BLaER1 treated with 17β-estradiol and CSF1 and Interleukin-3, amounts not matched to agents 10 nM and 100 nM (cell line): Measurements from ENCODE around the gene PRLH.
A peak's percentile ranks its signal among the peaks of the same experiment; 100 is the strongest.
"Not testable (repeated sequence)": the region's sequence is repeated elsewhere in the genome, so short reads cannot be mapped to it uniquely, and the experiment has no call there.

Experiments
- H3K27ac ChIP-seq, 11 experiments: shearing (Covaris generic); formaldehyde crosslinking; 2 replicates each; pipeline ENCODE4 v1.8.1; 2022
- H3K27me3 ChIP-seq, 11 experiments: shearing (Covaris generic); formaldehyde crosslinking; 2 replicates each; pipeline ENCODE4 v1.8.1; 2022
- H3K36me3 ChIP-seq, 11 experiments: shearing (Covaris generic); formaldehyde crosslinking; 2 replicates each; pipeline ENCODE4 v1.8.1; 2022
- H3K4me1 ChIP-seq, 10 experiments: shearing (Covaris generic); formaldehyde crosslinking; 2 replicates each; pipeline ENCODE4 v1.8.1; 2022
- H3K4me2 ChIP-seq, 11 experiments: shearing (Covaris generic); formaldehyde crosslinking; 2 replicates each; pipeline ENCODE4 v1.8.1; 2022
- H3K4me3 ChIP-seq, 10 experiments: shearing (Covaris generic); formaldehyde crosslinking; 2 replicates each; pipeline ENCODE4 v1.8.1; 2022
- H3K9ac ChIP-seq, 11 experiments: shearing (Covaris generic); formaldehyde crosslinking; 2 replicates each; pipeline ENCODE4 v1.8.1; 2022
- H3K9me3 ChIP-seq, 11 experiments: shearing (Covaris generic); formaldehyde crosslinking; replicated peaks in 1 of 11; 2 replicates each; pipeline ENCODE4 v1.8.1; 2022
- H4K20me1 ChIP-seq, 11 experiments: shearing (Covaris generic); formaldehyde crosslinking; 2 replicates each; pipeline ENCODE4 v1.8.1; 2022
- Cebpa-rat ChIP-seq, 11 experiments: shearing (Covaris generic); IDR thresholded peaks; 2 replicates each; pipeline ENCODE4 v1.8.1; 2022

Gene PRLH

GRCh38 chr2:237603718-237604362 lies 37.5 kb downstream of the PRLH start:
- peak overlapping the region; percentile 70 to 84 (median 76) for H3K9ac ChIP-seq
- H3K27ac ChIP-seq, result peak overlapping the region; percentile 81 to 95 (median 87)
- peaks cover 74 to 87% (median 81%) of the 10 kb centered on the region in 10 experiments for H3K4me1 ChIP-seq
- no peaks in the 10 kb centered on the region for H3K27me3 ChIP-seq
- H3K9me3 ChIP-seq, result peaks cover 0 to 13% (median 10%) of the 10 kb centered on the region in 11 experiments; a peak in 16 of 22 replicates
- TF ChIP-seq Cebpa-rat (IDR thresholded peaks at IDR 0.05), result no peak
- H3K4me2 ChIP-seq, result peak overlapping the region; percentile 86 to 99 (median 95)
- H4K20me1 ChIP-seq, result no peaks in the 10 kb centered on the region
- H3K36me3 ChIP-seq, result no peaks in the 10 kb centered on the region
- H3K4me3 ChIP-seq, result peak overlapping the region in 9 of 10 experiments; percentile 14 to 54 (median 40); a peak in 12 of 20 replicates

DNA sequence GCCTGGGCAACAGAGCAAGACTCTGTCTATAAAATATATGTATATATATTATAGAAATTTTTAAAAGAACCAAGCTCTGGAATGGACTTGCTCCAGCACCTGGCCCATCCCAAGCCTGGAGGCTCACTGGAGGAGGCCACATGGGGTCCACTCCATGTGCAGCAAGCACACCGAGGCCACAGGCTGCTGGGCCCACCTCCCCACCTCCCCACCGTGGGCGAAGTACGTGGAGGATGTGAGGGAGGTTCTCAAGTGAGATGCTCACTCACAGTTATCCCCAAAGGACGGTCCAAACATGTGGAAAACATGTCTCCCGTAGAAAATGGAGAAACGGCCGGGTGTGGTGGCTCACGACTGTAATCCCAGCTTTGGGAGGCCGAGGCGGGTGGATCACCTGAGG lies 38.0 kb downstream of the PRLH start:
- H3K9ac ChIP-seq, result peak overlapping the region; percentile 70 to 84 (median 76)
- H3K27ac ChIP-seq, result peak overlapping the region; percentile 81 to 95 (median 87)
- H3K4me2 ChIP-seq, result peak overlapping the region; percentile 86 to 99 (median 95)
- no peak for TF ChIP-seq Cebpa-rat (IDR thresholded peaks at IDR 0.05)
- H3K4me1 ChIP-seq, result peaks cover 68 to 82% (median 75%) of the 10 kb centered on the region in 10 experiments
- no peaks in the 10 kb centered on the region for H3K27me3 ChIP-seq
- no peaks in the 10 kb centered on the region for H3K36me3 ChIP-seq
- peaks cover 0 to 13% (median 10%) of the 10 kb centered on the region in 11 experiments; a peak in 16 of 22 replicates for H3K9me3 ChIP-seq
- no peaks in the 10 kb centered on the region for H4K20me1 ChIP-seq
- peak overlapping the region in 2 of 10 experiments; percentile 14 to 48; a peak in 2 of 20 replicates for H3K4me3 ChIP-seq

- H3K4me1 ChIP-seq, result peaks cover 62 to 76% (median 70%) of the 10 kb centered on the region in 10 experiments
- H3K4me2 ChIP-seq, result peak overlapping the region; percentile 86 to 99 (median 95)
- H3K4me3 ChIP-seq, result no peak overlapping the region
- peaks cover 0 to 13% (median 10%) of the 10 kb centered on the region in 11 experiments; a peak in 16 of 22 replicates for H3K9me3 ChIP-seq
- H4K20me1 ChIP-seq, result no peaks in the 10 kb centered on the region
- TF ChIP-seq Cebpa-rat (IDR thresholded peaks at IDR 0.05), result no peak
- no peaks in the 10 kb centered on the region for H3K36me3 ChIP-seq
- H3K27ac ChIP-seq, result peak overlapping the region; percentile 81 to 95 (median 87); a peak in 21 of 22 replicates
- peak overlapping the region in 10 of 11 experiments; percentile 70 to 84 (median 76); a peak in 18 of 22 replicates for H3K9ac ChIP-seq
- no peaks in the 10 kb centered on the region for H3K27me3 ChIP-seq
Measured at GRCh38 chr2:237604960-237605359, 38.6 kb downstream of the PRLH start.

DNA sequence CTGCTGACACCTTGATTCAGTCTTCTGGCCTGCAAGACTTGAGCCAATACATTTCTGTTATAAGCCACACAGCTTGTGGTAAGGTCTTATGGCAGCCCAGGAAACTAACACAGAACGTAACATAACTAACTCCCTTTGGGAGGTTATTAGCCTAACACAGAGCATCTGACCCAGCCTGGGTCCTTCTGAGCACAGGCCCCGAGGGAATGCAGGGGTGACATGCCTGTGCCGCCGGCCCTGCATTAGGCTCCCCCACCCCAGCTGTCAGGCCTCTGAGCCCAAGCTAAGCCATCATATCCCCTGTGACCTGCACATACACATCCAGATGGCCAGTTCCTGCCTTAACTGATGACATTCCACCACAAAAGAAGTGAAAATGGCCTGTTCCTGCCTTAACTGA lies 40.1 kb downstream of the PRLH start:
- H3K4me3 ChIP-seq, H3K27me3 ChIP-seq, H4K20me1 ChIP-seq, H3K36me3 ChIP-seq: not testable (repeated sequence)
- Histone ChIP-seq H3K9ac (peak overlapping the region in 7 of 11 experiments; percentile 6 to 75 (median 26); a peak in 7 of 22 replicates), H3K4me1 (peaks cover 48 to 61% (median 54%) of the 10 kb centered on the region in 10 experiments), H3K9me3 (peaks cover 0 to 13% (median 10%) of the 10 kb centered on the region in 11 experiments; a peak in 16 of 22 replicates), H3K4me2 (peak overlapping the region; percentile 26 to 99 (median 95); a peak in 19 of 22 replicates), H3K27ac (peak overlapping the region in 8 of 11 experiments; percentile 81 to 91 (median 86); a peak in 16 of 22 replicates)

GRCh38 chr2:237612527-237613357 lies 46.4 kb downstream of the PRLH start:
- Histone ChIP-seq H3K27me3 (no peaks in the 10 kb centered on the region), H3K4me2 (peak overlapping the region; percentile 85 to 96 (median 92)), H3K27ac (peak overlapping the region in 8 of 11 experiments; percentile 71 to 82 (median 80); a peak in 16 of 22 replicates), H3K9me3 (peaks cover 0 to 6% (median 3%) of the 10 kb centered on the region in 11 experiments; a peak in 14 of 22 replicates), H3K4me3 (peak overlapping the region in 2 of 10 experiments; percentile 16 to 17; a peak in 1 of 20 replicates), H4K20me1 (no peaks in the 10 kb centered on the region), H3K36me3 (no peaks in the 10 kb centered on the region), H3K4me1 (peaks cover 52 to 56% (median 54%) of the 10 kb centered on the region in 10 experiments), H3K9ac (peak overlapping the region in 3 of 11 experiments; percentile 25 to 54 (median 47); a peak in 3 of 22 replicates)
- no peak for TF ChIP-seq Cebpa-rat (IDR thresholded peaks at IDR 0.05)

DNA sequence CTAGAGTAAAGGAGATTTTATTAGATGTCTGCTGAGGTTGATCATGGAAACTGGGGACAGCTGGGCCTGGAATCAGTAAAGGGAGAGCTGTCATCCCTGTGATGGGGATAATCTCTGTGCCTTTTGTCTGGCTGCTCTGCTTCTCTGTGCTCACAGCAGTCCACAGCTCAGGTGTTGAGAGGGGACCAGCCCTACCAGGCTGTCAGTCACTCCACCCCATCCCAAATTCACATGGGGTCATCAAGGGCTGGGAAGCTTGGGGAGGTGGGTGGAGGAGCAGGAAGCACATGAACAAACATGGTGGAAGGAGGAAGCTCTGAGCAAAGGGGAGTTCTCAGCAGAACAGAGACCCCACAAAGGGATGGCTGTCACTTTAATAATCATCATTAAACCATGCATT lies 47.3 kb downstream of the PRLH start:
- peak overlapping the region; percentile 85 to 96 (median 92) for H3K4me2 ChIP-seq
- no peak for TF ChIP-seq Cebpa-rat (IDR thresholded peaks at IDR 0.05)
- H3K4me3 ChIP-seq, result peak overlapping the region in 6 of 10 experiments; percentile 11 to 34 (median 26); a peak in 8 of 20 replicates
- H3K27me3 ChIP-seq, result no peaks in the 10 kb centered on the region
- H3K9ac ChIP-seq, result peak overlapping the region in 7 of 11 experiments; percentile 25 to 54 (median 36); a peak in 11 of 22 replicates
- peaks cover 54 to 65% (median 64%) of the 10 kb centered on the region in 10 experiments for H3K4me1 ChIP-seq
- H3K9me3 ChIP-seq, result 0 out of 22 replicates have a peak, but pooled peaks cover 0 to 3% (median 0%) of the 10 kb centered on the region in 11 experiments
- H3K27ac ChIP-seq, result peak overlapping the region in 9 of 11 experiments; percentile 45 to 82 (median 80); a peak in 18 of 22 replicates
- no peaks in the 10 kb centered on the region for H3K36me3 ChIP-seq
- no peaks in the 10 kb centered on the region for H4K20me1 ChIP-seq

DNA sequence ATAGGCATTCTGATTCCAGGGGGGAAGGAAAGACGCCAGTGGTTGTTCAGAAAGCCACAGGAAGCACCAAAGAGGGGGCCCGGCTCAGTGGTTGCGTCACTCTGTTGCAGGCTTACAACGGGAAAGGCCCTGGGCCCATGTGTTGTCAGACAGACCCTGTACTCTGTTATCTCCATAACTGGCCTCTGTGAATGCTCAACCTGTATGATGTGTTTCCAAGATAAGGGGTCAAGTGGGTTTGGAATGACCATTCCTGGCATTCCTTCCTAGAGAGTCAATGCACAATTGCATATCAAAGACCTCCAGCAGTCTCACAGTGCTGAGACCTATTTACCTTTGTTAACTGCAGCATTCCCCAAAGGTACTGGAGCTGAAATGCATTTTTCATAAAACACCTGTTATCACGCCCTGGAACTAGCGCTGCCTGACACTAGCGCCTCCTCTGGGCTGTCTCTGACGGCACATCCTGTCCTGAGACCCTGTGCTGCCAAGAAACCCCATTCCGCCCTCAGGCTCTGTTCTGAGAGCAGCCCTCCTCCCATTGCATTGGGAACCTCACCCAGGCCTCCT lies 47.9 kb downstream of the PRLH start:
- Histone ChIP-seq H4K20me1 (no peaks in the 10 kb centered on the region), H3K27me3 (no peaks in the 10 kb centered on the region), H3K4me2 (peak overlapping the region; percentile 85 to 96 (median 92)), H3K36me3 (no peaks in the 10 kb centered on the region), H3K4me1 (peaks cover 54 to 70% (median 69%) of the 10 kb centered on the region in 10 experiments), H3K4me3 (peak overlapping the region in 6 of 10 experiments; percentile 11 to 34 (median 26); a peak in 10 of 20 replicates), H3K9ac (peak overlapping the region in 8 of 11 experiments; percentile 3 to 63 (median 35); a peak in 10 of 22 replicates), H3K9me3 (no peaks in the 10 kb centered on the region), H3K27ac (peak overlapping the region in 9 of 11 experiments; percentile 45 to 82 (median 80); a peak in 18 of 22 replicates)
- peak in 9 of 11 experiments; percentile 68 to 94 (median 86); a peak in 16 of 22 replicates for TF ChIP-seq Cebpa-rat (IDR thresholded peaks at IDR 0.05)

DNA sequence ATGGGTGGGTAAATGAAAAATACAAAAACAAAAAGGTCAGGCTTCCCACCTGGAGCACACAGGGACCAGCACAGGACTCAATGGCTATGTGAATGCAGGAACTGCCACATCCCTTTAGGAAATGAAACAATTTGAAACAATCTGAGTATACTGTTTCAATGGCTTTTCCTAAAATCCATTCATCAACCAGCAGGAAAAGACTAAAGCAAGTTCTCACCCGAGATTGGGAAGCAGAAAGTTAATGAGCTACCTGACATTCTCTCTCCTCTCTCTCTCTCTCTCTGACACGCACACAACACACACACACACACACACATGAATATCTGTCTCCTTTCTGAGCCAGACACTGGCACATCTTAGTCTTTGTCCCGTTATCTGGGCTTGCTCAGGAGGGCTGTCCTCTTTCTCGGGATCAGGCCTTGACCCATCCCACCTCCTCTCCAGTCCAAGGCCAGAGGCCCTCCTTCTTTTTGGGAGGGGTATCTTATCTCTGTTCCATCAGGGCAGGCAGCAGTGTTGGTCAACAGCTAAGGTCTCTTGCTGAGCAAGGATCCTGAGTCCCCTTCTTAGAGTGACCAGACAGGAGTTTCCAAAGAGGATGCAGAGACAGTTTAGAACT lies 49.4 kb downstream of the PRLH start:
- Histone ChIP-seq H3K4me3 (peak overlapping the region in 4 of 10 experiments; percentile 35 to 50 (median 46); a peak in 6 of 20 replicates), H3K4me1 (peaks cover 54 to 74% (median 70%) of the 10 kb centered on the region in 10 experiments), H3K9me3 (no peaks in the 10 kb centered on the region), H4K20me1 (no peaks in the 10 kb centered on the region), H3K27ac (peak overlapping the region in 10 of 11 experiments; percentile 60 to 82 (median 80); a peak in 20 of 22 replicates), H3K9ac (peak overlapping the region in 9 of 11 experiments; percentile 58 to 70 (median 65); a peak in 16 of 22 replicates), H3K4me2 (peak overlapping the region; percentile 85 to 96 (median 92)), H3K36me3 (no peaks in the 10 kb centered on the region), H3K27me3 (no peaks in the 10 kb centered on the region)
- TF ChIP-seq Cebpa-rat (IDR thresholded peaks at IDR 0.05), result no peak
